ENCODE data around the gene BLOC1S3. TPM values are rescaled to one million over a fixed set of nuclear protein-coding genes. Genes with fewer than 3 reads are reported as not detected.

BLOC1S3 gene
- polyA plus RNA-seq, 1 donor: 7.6 TPM

- DNase-seq: no peak
Observed at GRCh38 chr19:45146741-45147205, 31.8 kb upstream of the BLOC1S3 start.

GRCh38 chr19:45147835-45148676 lies 30.5 kb upstream of the BLOC1S3 start:
- DNase-seq: no peak

- no peak for DNase-seq
Observed at GRCh38 chr19:45149129-45149528, 29.5 kb upstream of the BLOC1S3 start.

GRCh38 chr19:45150180-45150579 lies 28.4 kb upstream of the BLOC1S3 start:
- DNase-seq: no peak

- DNase-seq: no peak
Observed at GRCh38 chr19:45150751-45151281, 27.8 kb upstream of the BLOC1S3 start.

- no peak for DNase-seq
Observed at GRCh38 chr19:45151320-45151719, 27.3 kb upstream of the BLOC1S3 start.

- DNase-seq: no peak
Observed at GRCh38 chr19:45151821-45152503, 26.6 kb upstream of the BLOC1S3 start.

- peak; percentile 53 for DNase-seq
Observed at GRCh38 chr19:45152504-45153338, 25.9 kb upstream of the BLOC1S3 start.

GRCh38 chr19:45153339-45154063 lies 25.1 kb upstream of the BLOC1S3 start:
- peak; percentile 68 for DNase-seq

- DNase-seq: no peak
Observed at GRCh38 chr19:45154064-45154827, 24.3 kb upstream of the BLOC1S3 start.

- DNase-seq: no peak
Observed at GRCh38 chr19:45156011-45156630, 22.5 kb upstream of the BLOC1S3 start.

- DNase-seq: no peak
Observed at GRCh38 chr19:45156751-45157150, 21.8 kb upstream of the BLOC1S3 start.

- no peak for DNase-seq
Observed at GRCh38 chr19:45158503-45159209, 19.9 kb upstream of the BLOC1S3 start.

- no peak for DNase-seq
Observed at GRCh38 chr19:45159210-45159970, 19.2 kb upstream of the BLOC1S3 start.

- no peak for DNase-seq
Observed at GRCh38 chr19:45159971-45160324, 18.6 kb upstream of the BLOC1S3 start.

- DNase-seq: no peak
Observed at GRCh38 chr19:45160870-45161737, 17.5 kb upstream of the BLOC1S3 start, which contains the start of gene NKPD1. Gene NKPD1, minus strand, starts transcription at chr19:45160982. Its CDS starts 832 bp downstream, at chr19:45160150.

- DNase-seq: no peak
Observed at GRCh38 chr19:45161738-45162607, 16.6 kb upstream of the BLOC1S3 start.
